DOHH2 (cell line): ENCODE data around the gene SLC29A1.

Source experiments
- H3F3A ChIP-seq: fragments of 200-600 bp; sonication (generic), shearing (Covaris generic); 2 replicates; pipeline ENCODE4 v1.6.0; 2016; ENCODE audit warnings: antibody characterized with exemption, mild to moderate bottlenecking; ENCODE audit not compliant: control insufficient read depth, insufficient read depth
- H3K27ac ChIP-seq: fragments of 200-600 bp; sonication (generic); 2 replicates; pipeline ENCODE4 v1.5.1; 2014; ENCODE audit warnings: low read depth, mild to moderate bottlenecking, low read length, moderate library complexity
- H3K27me3 ChIP-seq: fragments of 200-600 bp; sonication (generic); 2 replicates; pipeline ENCODE4 v1.6.1; 2014; ENCODE audit warnings: mild to moderate bottlenecking, low read length, mixed read lengths; ENCODE audit not compliant: control insufficient read depth
- H3K36me3 ChIP-seq: fragments of 200-600 bp; sonication (generic); 2 replicates; pipeline ENCODE4 v1.6.1; 2014; ENCODE audit warnings: mild to moderate bottlenecking, low read length, moderate library complexity, mixed read lengths; ENCODE audit not compliant: control insufficient read depth
- H3K4me1 ChIP-seq: fragments of 200-600 bp; sonication (generic); 2 replicates; pipeline ENCODE4 v1.6.1; 2014; ENCODE audit warnings: mild to moderate bottlenecking, low read length, mixed read lengths; ENCODE audit not compliant: control insufficient read depth
- H3K4me2 ChIP-seq: fragments of 200-600 bp; sonication (generic); 2 replicates; pipeline ENCODE4 v1.6.0; 2014; ENCODE audit warnings: mild to moderate bottlenecking, low read length, moderate library complexity
- H3K4me3 ChIP-seq: fragments of 200-600 bp; sonication (generic); 2 replicates; pipeline ENCODE4 v1.5.1; 2014; ENCODE audit warnings: mild to moderate bottlenecking, low read length, mixed read lengths
- H3K79me2 ChIP-seq: fragments of 200-600 bp; sonication (generic); 2 replicates; pipeline ENCODE4 v1.6.1; 2014; ENCODE audit warnings: mild to moderate bottlenecking, low read length, mixed read lengths; ENCODE audit not compliant: control insufficient read depth
- H3K9me2 ChIP-seq: fragments of 200-600 bp; sonication (generic); replicated peaks from 2 replicates; pipeline ENCODE4 v1.6.1; 2014; ENCODE audit warnings: mild to moderate bottlenecking, low read length, mixed read lengths; ENCODE audit not compliant: control insufficient read depth
- H3K9me3 ChIP-seq: fragments of 200-600 bp; sonication (generic); 2 replicates; pipeline ENCODE4 v1.6.1; 2014; ENCODE audit warnings: antibody characterized with exemption, low read length, mixed read lengths; ENCODE audit not compliant: control insufficient read depth, insufficient read depth
- H4K20me1 ChIP-seq: fragments of 200-600 bp; sonication (generic); 2 replicates; pipeline ENCODE4 v1.6.0; 2014; ENCODE audit warnings: low read depth, mild to moderate bottlenecking, antibody characterized with exemption, low read length, moderate library complexity; ENCODE audit not compliant: control insufficient read depth, insufficient read depth
- EZH2phosphoT487 ChIP-seq: fragments of 200-600 bp; sonication (generic); IDR thresholded peaks from 2 replicates; pipeline ENCODE4 v1.6.1; 2017; ENCODE audit warnings: borderline replicate concordance, mild to moderate bottlenecking, antibody characterized with exemption, low read length, moderate library complexity, mixed read lengths
- TF ChIP-seq, protein P1 (sequence below): fragments of 200-600 bp; sonication (generic); IDR thresholded peaks from one replicate; pipeline ENCODE4 v1.5.1; 2014; ENCODE audit warnings: antibody characterized with exemption, mild to moderate bottlenecking, low read depth, low read length; ENCODE audit not compliant: poor library complexity, severe bottlenecking

The SLC29A1 gene

DNA sequence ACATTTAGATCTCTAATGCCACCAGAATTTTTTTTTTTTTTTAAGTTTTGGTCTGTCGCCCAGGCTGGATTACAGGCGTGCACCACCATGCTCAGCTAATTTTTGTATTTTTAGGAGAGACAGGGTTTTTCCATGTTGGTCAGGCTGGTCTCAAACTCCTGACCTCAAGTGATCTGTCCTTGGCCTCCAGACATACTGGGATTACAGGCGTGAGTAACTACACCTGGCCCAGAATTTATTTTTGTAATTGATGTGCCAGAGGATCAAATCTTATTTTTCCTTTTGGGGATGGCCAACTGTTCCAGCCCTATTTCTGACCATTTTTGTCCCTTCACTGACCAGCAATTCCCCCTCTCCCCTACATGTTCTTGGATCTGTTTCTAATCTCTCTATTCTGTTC lies 24.7 kb upstream of the SLC29A1 start:
- H4K20me1 ChIP-seq: no peaks in the 10 kb centered on the region

DNA sequence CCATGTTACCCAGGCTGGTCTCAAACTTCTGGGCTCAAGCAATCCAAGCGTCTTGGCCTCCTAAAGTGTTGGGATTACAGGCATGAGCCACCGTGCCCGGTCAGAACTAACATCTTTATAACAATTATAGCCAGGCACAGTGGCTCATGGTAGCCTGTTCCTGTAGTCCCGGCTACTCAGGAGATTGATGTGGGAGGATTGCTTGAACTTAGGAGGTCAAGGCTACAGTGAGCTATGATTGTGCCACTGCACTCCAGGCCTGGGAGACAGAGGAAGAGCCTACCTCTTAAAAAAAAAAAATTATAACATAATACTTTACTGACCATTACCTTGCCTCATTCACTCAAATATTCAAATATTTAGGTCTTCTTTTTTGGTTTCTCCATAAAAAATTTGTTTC lies 23.5 kb upstream of the SLC29A1 start:
- Histone ChIP-seq H3K4me1 (no peaks in the 10 kb centered on the region), H3K4me3 (no peak overlapping the region), H3K9me3 (no peaks in the 10 kb centered on the region), H3K27ac (no peak overlapping the region), H3K36me3 (no peaks in the 10 kb centered on the region), H3K79me2 (no peaks in the 10 kb centered on the region), H4K20me1 (no peaks in the 10 kb centered on the region), H3K4me2 (no peak overlapping the region), H3K9me2 (no peaks in the 10 kb centered on the region), H3F3A (no peaks in the 10 kb centered on the region), H3K27me3 (peaks cover 5% of the 10 kb centered on the region; the same call in 1 of the 2 replicates)
- TF ChIP-seq, protein P1, sequence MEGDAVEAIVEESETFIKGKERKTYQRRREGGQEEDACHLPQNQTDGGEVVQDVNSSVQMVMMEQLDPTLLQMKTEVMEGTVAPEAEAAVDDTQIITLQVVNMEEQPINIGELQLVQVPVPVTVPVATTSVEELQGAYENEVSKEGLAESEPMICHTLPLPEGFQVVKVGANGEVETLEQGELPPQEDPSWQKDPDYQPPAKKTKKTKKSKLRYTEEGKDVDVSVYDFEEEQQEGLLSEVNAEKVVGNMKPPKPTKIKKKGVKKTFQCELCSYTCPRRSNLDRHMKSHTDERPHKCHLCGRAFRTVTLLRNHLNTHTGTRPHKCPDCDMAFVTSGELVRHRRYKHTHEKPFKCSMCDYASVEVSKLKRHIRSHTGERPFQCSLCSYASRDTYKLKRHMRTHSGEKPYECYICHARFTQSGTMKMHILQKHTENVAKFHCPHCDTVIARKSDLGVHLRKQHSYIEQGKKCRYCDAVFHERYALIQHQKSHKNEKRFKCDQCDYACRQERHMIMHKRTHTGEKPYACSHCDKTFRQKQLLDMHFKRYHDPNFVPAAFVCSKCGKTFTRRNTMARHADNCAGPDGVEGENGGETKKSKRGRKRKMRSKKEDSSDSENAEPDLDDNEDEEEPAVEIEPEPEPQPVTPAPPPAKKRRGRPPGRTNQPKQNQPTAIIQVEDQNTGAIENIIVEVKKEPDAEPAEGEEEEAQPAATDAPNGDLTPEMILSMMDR: no peak
- no peak for TF ChIP-seq EZH2phosphoT487

More for the DNA sequence above, 24.7 kb upstream of the SLC29A1 start:
- no peak overlapping the region for H3K4me2 ChIP-seq
- no peak overlapping the region for H3K4me3 ChIP-seq
- H3K36me3 ChIP-seq: no peaks in the 10 kb centered on the region
- H3K4me1 ChIP-seq: no peaks in the 10 kb centered on the region
- TF ChIP-seq, protein P1: no peak
- no peak for TF ChIP-seq EZH2phosphoT487
- H3K9me3 ChIP-seq: no peaks in the 10 kb centered on the region
- H3K27me3 ChIP-seq: peaks cover 5% of the 10 kb centered on the region; the same call in 1 of the 2 replicates
- H3K79me2 ChIP-seq: no peaks in the 10 kb centered on the region
- H3F3A ChIP-seq: no peaks in the 10 kb centered on the region
- no peak overlapping the region for H3K27ac ChIP-seq
- no peaks in the 10 kb centered on the region for H3K9me2 ChIP-seq

DNA sequence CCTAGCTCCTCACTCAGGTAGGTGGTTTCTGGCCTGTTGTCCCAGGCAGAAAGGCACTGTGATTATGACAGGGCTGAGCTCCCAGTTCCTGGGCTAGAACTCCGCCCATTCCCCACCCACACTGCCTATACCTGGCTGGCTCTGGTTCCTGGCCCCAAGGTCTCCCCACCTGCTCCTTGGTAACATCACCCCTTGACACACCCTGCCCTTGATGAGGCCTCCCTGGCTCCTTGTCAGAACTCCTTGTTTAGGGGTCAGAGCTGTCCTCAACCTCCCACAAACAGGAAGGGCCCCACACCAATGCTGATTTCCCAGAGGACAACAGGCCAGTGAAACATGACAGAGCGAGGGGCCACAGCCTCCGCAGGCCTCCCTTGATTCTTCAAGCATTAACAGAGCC lies 22.2 kb upstream of the SLC29A1 start:
- H4K20me1 ChIP-seq: no peaks in the 10 kb centered on the region
- H3K9me2 ChIP-seq: no peaks in the 10 kb centered on the region
- H3K4me2 ChIP-seq: no peak overlapping the region
- peaks cover 5% of the 10 kb centered on the region; the same call in 1 of the 2 replicates for H3K27me3 ChIP-seq
- no peaks in the 10 kb centered on the region for H3K4me1 ChIP-seq
- H3K4me3 ChIP-seq: no peak overlapping the region
- H3K27ac ChIP-seq: no peak overlapping the region
- no peaks in the 10 kb centered on the region for H3K9me3 ChIP-seq
- no peaks in the 10 kb centered on the region for H3K36me3 ChIP-seq
- no peaks in the 10 kb centered on the region for H3F3A ChIP-seq
- TF ChIP-seq, protein P1: no peak
- no peak for TF ChIP-seq EZH2phosphoT487
- no peaks in the 10 kb centered on the region for H3K79me2 ChIP-seq
